ENCODE results near the gene ARNT2. TPM values are rescaled to one million over a fixed set of nuclear protein-coding genes. Genes with fewer than 3 reads are reported as not detected.

Gene ARNT2
- total and polyA plus RNA-seq, 4 donors, result 2.0 to 12.2 (median 5.5) TPM

GRCh38 chr15:80587007-80587406 is 182.8 kb downstream of the ARNT2 start:
- Histone ChIP-seq H3K27me3 (ENCODE audit: control insufficient read depth in 3 of 3, insufficient read depth in 3 of 3, low read length in 2 of 3) (no peaks in the 10 kb centered on the region), H3K4me3 (no peak overlapping the region), H3K4me1 (ENCODE audit: control insufficient read depth in 5 of 5, insufficient read depth in 5 of 5, low read length in 5 of 5) (peaks cover 0 to 3% (median 0%) of the 10 kb centered on the region in 5 donors), H3K9ac (ENCODE audit: insufficient read depth in 1 of 2, low read length in 2 of 2) (no peak overlapping the region), H3K36me3 (ENCODE audit: control insufficient read depth in 4 of 4, insufficient read depth in 4 of 4, low read length in 4 of 4) (peaks cover 0 to 39% (median 18%) of the 10 kb centered on the region in 4 donors), H3K9me3 (ENCODE audit: control insufficient read depth in 4 of 4, insufficient read depth in 3 of 4, low read length in 3 of 4) (no peaks in the 10 kb centered on the region), H3K27ac (ENCODE audit: low read depth in 1 of 2, low read length in 1 of 2) (no peak overlapping the region)
- WGBS, 2 donors, result 91 to 95% methylated on average over 2 of the region's 2 CpGs
- TF ChIP-seq CTCF (IDR thresholded peaks at IDR 0.05; ENCODE audit: control extremely low read depth, extremely low read depth), result no peak
- DNase-seq (no peak), ATAC-seq (ENCODE audit: insufficient read depth, low FRiP score) (no peak)

GRCh38 chr15:80587816-80588456 is 183.8 kb downstream of the ARNT2 start:
- Histone ChIP-seq H3K9me3 (ENCODE audit: control insufficient read depth in 4 of 4, insufficient read depth in 3 of 4, low read length in 3 of 4) (no peaks in the 10 kb centered on the region), H3K27ac (ENCODE audit: low read depth in 1 of 2, low read length in 1 of 2) (no peak overlapping the region), H3K27me3 (ENCODE audit: control insufficient read depth in 3 of 3, insufficient read depth in 3 of 3, low read length in 2 of 3) (no peaks in the 10 kb centered on the region), H3K9ac (ENCODE audit: insufficient read depth in 1 of 2, low read length in 2 of 2) (no peak overlapping the region), H3K36me3 (ENCODE audit: control insufficient read depth in 4 of 4, insufficient read depth in 4 of 4, low read length in 4 of 4) (peaks cover 0 to 39% (median 16%) of the 10 kb centered on the region in 4 donors), H3K4me1 (ENCODE audit: control insufficient read depth in 5 of 5, insufficient read depth in 5 of 5, low read length in 5 of 5) (peaks cover 0 to 3% (median 0%) of the 10 kb centered on the region in 5 donors), H3K4me3 (no peak overlapping the region)
- TF ChIP-seq CTCF (IDR thresholded peaks at IDR 0.05; ENCODE audit: control extremely low read depth, extremely low read depth), result no peak
- 83 to 84% methylated on average over 8 of the region's 8 CpGs for WGBS, 2 donors
- DNase-seq (peak in 1 of 3 donors; percentile 3), ATAC-seq (ENCODE audit: insufficient read depth, low FRiP score) (no peak)

GRCh38 chr15:80588801-80589200 is 184.6 kb downstream of the ARNT2 start:
- no peaks in the 10 kb centered on the region for H3K9me3 ChIP-seq (ENCODE audit: control insufficient read depth in 4 of 4, insufficient read depth in 3 of 4, low read length in 3 of 4)
- ATAC-seq (ENCODE audit: insufficient read depth, low FRiP score) (peak; percentile 39), DNase-seq (peak in 1 of 3 donors; percentile 2)
- peaks cover 0 to 33% (median 14%) of the 10 kb centered on the region in 4 donors for H3K36me3 ChIP-seq (ENCODE audit: control insufficient read depth in 4 of 4, insufficient read depth in 4 of 4, low read length in 4 of 4)
- 60 to 76% methylated on average over 6 of the region's 6 CpGs for WGBS, 2 donors
- H3K4me3 ChIP-seq, result no peak overlapping the region
- peaks cover 0 to 3% (median 0%) of the 10 kb centered on the region in 5 donors for H3K4me1 ChIP-seq (ENCODE audit: control insufficient read depth in 5 of 5, insufficient read depth in 5 of 5, low read length in 5 of 5)
- no peaks in the 10 kb centered on the region for H3K27me3 ChIP-seq (ENCODE audit: control insufficient read depth in 3 of 3, insufficient read depth in 3 of 3, low read length in 2 of 3)
- H3K9ac ChIP-seq (ENCODE audit: insufficient read depth in 1 of 2, low read length in 2 of 2), result no peak overlapping the region
- no peak for TF ChIP-seq CTCF (IDR thresholded peaks at IDR 0.05; ENCODE audit: control extremely low read depth, extremely low read depth)
- no peak overlapping the region for H3K27ac ChIP-seq (ENCODE audit: low read depth in 1 of 2, low read length in 1 of 2)
